GM12878 (cell line): Measurements from ENCODE around the gene MYH7. TPM values are rescaled to one million over a fixed set of nuclear protein-coding genes. Genes with fewer than 3 reads are reported as not detected.

ENCODE experiments used
- ATAC-seq: fragments of 200-7000 bp; cut with Tn5 transposase; 3 replicates; pipeline ENCODE4 v1.9.1; 2020; ENCODE audit warnings: mild to moderate bottlenecking, moderate library complexity
- BruUV-seq: library from RNA; stranded (reverse); fragments of 400-500 nt; replicated peaks from 2 replicates; lab custom pipeline; 2021; lab: Mats Ljungman, UMichigan
- CTCF ChIA-PET: fragments of 300-600 bp; sonication (Branson Sonifier 250); formaldehyde crosslinking; extraction: SDS; loops from one replicate; lab custom pipeline; 2021; ENCODE audit warnings: inconsistent platforms; lab: Yijun Ruan, JAX
- POLR2A ChIA-PET: fragments of 350-600 bp; formaldehyde crosslinking; extraction: SDS; loops from one replicate; lab custom pipeline; 2021; ENCODE audit warnings: inconsistent platforms; lab: Charles Lee
- RAD21 ChIA-PET: fragments of 300-600 bp; sonication (Branson Sonifier 250); formaldehyde crosslinking; loops from one replicate; lab custom pipeline; 2023; ENCODE audit warnings: antibody characterized with exemption; ENCODE audit not compliant: unreplicated experiment; lab: Charles Lee
- SMC1A ChIA-PET: fragments of 300-600 bp; sonication (Branson Sonifier 250); formaldehyde crosslinking; loops from one replicate; lab custom pipeline; 2023; ENCODE audit not compliant: unreplicated experiment, uncharacterized antibody; lab: Charles Lee
- DNase-seq: peaks from one replicate; pipeline ENCODE4 v3.0.0-alpha.2; 2011; ENCODE audit warnings: low read depth, low spot score
- FAIRE-seq: peaks from 3 replicates; lab custom pipeline; 2011; peaks lifted over from hg19 to GRCh38; lab: Jason Lieb, UNC
- H2AFZ ChIP-seq: 2 replicates; pipeline ENCODE4 v1.6.0; 2011; ENCODE audit warnings: low read depth, low read length, control low read depth; ENCODE audit not compliant: control insufficient read depth
- H3K27ac ChIP-seq: 2 replicates; pipeline ENCODE4 v1.5.1; 2011; ENCODE audit warnings: control low read depth; ENCODE audit not compliant: control insufficient read depth, insufficient read depth
- H3K27me3 ChIP-seq, 2 experiments: replicated peaks in 1 of 2; 2 replicates each; pipeline versions ENCODE4 v1.6.0 to v1.6.1; 2011; ENCODE audit warnings: low read length in 1 of 2; ENCODE audit not compliant: control insufficient read depth in 2 of 2, insufficient read depth in 2 of 2
- H3K36me3 ChIP-seq, 2 experiments: 2 replicates each; pipeline ENCODE4 v1.5.1; 2011; ENCODE audit warnings: low read length in 1 of 2; ENCODE audit not compliant: control insufficient read depth in 2 of 2, insufficient read depth in 2 of 2
- H3K4me1 ChIP-seq: 2 replicates; pipeline ENCODE4 v1.6.1; 2011; ENCODE audit warnings: mild to moderate bottlenecking, low read length, moderate library complexity, mixed read lengths; ENCODE audit not compliant: control insufficient read depth, insufficient read depth
- H3K4me2 ChIP-seq: 2 replicates; pipeline ENCODE4 v1.6.0; 2011; ENCODE audit warnings: control low read depth; ENCODE audit not compliant: control insufficient read depth, insufficient read depth
- H3K4me3 ChIP-seq: fragments of 200-600 bp; sonication (generic); 2 replicates; pipeline ENCODE4 v1.5.1; 2016
- H3K79me2 ChIP-seq: 2 replicates; pipeline ENCODE4 v1.6.0; 2011; ENCODE audit warnings: low read length; ENCODE audit not compliant: control insufficient read depth, insufficient read depth
- H3K9ac ChIP-seq: 2 replicates; pipeline ENCODE4 v1.8.0; 2011; ENCODE audit warnings: low read length, control low read depth, mixed read lengths; ENCODE audit not compliant: control insufficient read depth, insufficient read depth
- H3K9me3 ChIP-seq: replicated peaks from 3 replicates; pipeline ENCODE4 v1.5.1; 2011; ENCODE audit warnings: mild to moderate bottlenecking, low read length; ENCODE audit not compliant: control insufficient read depth, insufficient read depth
- H4K20me1 ChIP-seq: 2 replicates; pipeline ENCODE4 v1.6.0; 2011; ENCODE audit not compliant: control insufficient read depth, insufficient read depth
- ASH2L ChIP-seq: fragments of 300-600, 200-600 bp; sonication (generic); IDR thresholded peaks from 2 replicates; pipeline ENCODE4 v1.6.1; 2017; ENCODE audit warnings: low read depth, mild to moderate bottlenecking, borderline replicate concordance
- CHD4 ChIP-seq: fragments of 200-600 bp; sonication (generic); IDR thresholded peaks from 2 replicates; pipeline ENCODE4 v1.6.1; 2016; ENCODE audit warnings: mild to moderate bottlenecking
- ETV6 ChIP-seq, 2 experiments: fragments of 450-650 bp in 1 of 2; IDR thresholded peaks in 1 of 2; conservative IDR thresholded peaks in 1 of 2; 2 replicates each; pipeline ENCODE4 v1.6.1; 2014; ENCODE audit warnings: antibody characterized with exemption in 1 of 2, borderline replicate concordance in 1 of 2, low read depth in 1 of 2, mild to moderate bottlenecking in 1 of 2, moderate library complexity in 1 of 2
- FOXK2 ChIP-seq: fragments of 450-650 bp; IDR thresholded peaks from 2 replicates; pipeline ENCODE4 v1.6.1; 2017; ENCODE audit warnings: mild to moderate bottlenecking, moderate library complexity
- HCFC1 ChIP-seq: fragments of 150-350 bp; IDR thresholded peaks from 2 replicates; pipeline ENCODE4 v1.6.1; 2014; ENCODE audit warnings: low read length
- MAX ChIP-seq: IDR thresholded peaks from 2 replicates; pipeline ENCODE4 v1.6.1; 2012; ENCODE audit warnings: low read depth, low read length, improper control_type of control experiment
- MEF2B ChIP-seq: fragments of 450-650 bp; IDR thresholded peaks from 2 replicates; pipeline ENCODE4 v1.6.1; 2018; ENCODE audit warnings: mild to moderate bottlenecking, moderate library complexity; ENCODE audit not compliant: partially characterized antibody, poor library complexity, severe bottlenecking
- RBBP5 ChIP-seq: fragments of 200-600 bp; sonication (generic); conservative IDR thresholded peaks from 2 replicates; pipeline ENCODE4 v1.6.1; 2016
- RFX5 ChIP-seq: IDR thresholded peaks from 2 replicates; pipeline ENCODE4 v1.6.1; 2011; ENCODE audit warnings: low read depth, low read length, improper control_type of control experiment
- ZNF207 ChIP-seq: fragments of 450-650 bp; IDR thresholded peaks from 2 replicates; pipeline ENCODE4 v1.6.1; 2014; ENCODE audit warnings: antibody characterized with exemption, mild to moderate bottlenecking, borderline replicate concordance
- WGBS: methylation state at CpG from one replicate; pipeline ENCODE4 v1.1.6; 2016; ENCODE audit warnings: low lambda C conversion rate; ENCODE audit not compliant: insufficient replicate concordance, insufficient coverage; ENCODE audit errors: missing lambda C conversion rate; 5-methylcytosine and 5-hydroxymethylcytosine counted together
- in situ Hi-C: fragments of 300-500 bp; cut with MboI; formaldehyde crosslinking; loops from 9 replicates; pipeline ENCODE4 v1.14.3; 2018; ENCODE audit warnings: mixed read lengths
- intact Hi-C: fragments of 100-400 bp; cut with micrococcal nuclease; formaldehyde crosslinking; loops from one replicate; pipeline ENCODE4 v1.14.2; 2022; ENCODE audit not compliant: unreplicated experiment
- polyA plus RNA-seq, 11 experiments: library from polyadenylated mRNA; depleted of rRNA in 4 of 11; unstranded in 6 of 11; stranded (reverse) in 5 of 11; fragments of >200 nt; fragmentation: Nextera tagmentation in 4 of 11; fragmentation: Illumina TruSeq in 1 of 11; extraction: Ambion mirVana in 4 of 11; extraction: Trizol in 1 of 11; gene quantifications; 1 replicate in 1 of 11; 2 replicates in 10 of 11; pipeline versions ENCODE4 v1.2.1 to v1.2.3, GENCODE V29; 2011 to 2016; ENCODE audit warnings: inconsistent platforms in 2 of 11, missing spikeins in 2 of 11, low read depth in 1 of 11
- total RNA-seq, 4 experiments: library from RNA; depleted of rRNA in 3 of 4; stranded (reverse); fragments of >200 nt in 3 of 4; fragmentation: Illumina TruSeq in 1 of 4; extraction: Trizol in 1 of 4; gene quantifications; 2 replicates each; pipeline versions ENCODE4 v1.2.1 to v1.2.3, GENCODE V29; 2013 to 2021

Gene MYH7
- total and polyA plus RNA-seq, 10 of the 15 experiments (the other 5 are each of a cell fraction or from before 2014, with no cell fraction given) = 0.04 to 0.10 (median 0.05) TPM; not detected in 4

- Histone ChIP-seq H3K9me3 (no peaks in the 10 kb centered on the region), H3K4me1 (no peaks in the 10 kb centered on the region), H3K4me2 (no peak overlapping the region), H3K9ac (no peak overlapping the region), H3K79me2 (no peaks in the 10 kb centered on the region), H4K20me1 (no peaks in the 10 kb centered on the region), H2AFZ (no peak overlapping the region), H3K27ac (no peak overlapping the region)
- SMC1A ChIA-PET = no interaction called here
- POLR2A ChIA-PET = no interaction called here
- CTCF ChIA-PET = no interaction called here
- in situ Hi-C loops = no loop called here
- no TSS peak for BruUV-seq
- WGBS = 41% methylated on average over 15 of the region's 15 CpGs
- ATAC-seq = no peak
- RAD21 ChIA-PET = no interaction called here
- no peak for TF ChIP-seq ZNF207
- TF ChIP-seq HCFC1 = no peak
- TF ChIP-seq ASH2L = no peak
- TF ChIP-seq FOXK2 = no peak
- TF ChIP-seq RBBP5 = no peak
- no peak for TF ChIP-seq MAX
- no peak for TF ChIP-seq RFX5
- no peak for TF ChIP-seq CHD4
- TF ChIP-seq, all 136 proteins: peak for 0
- FAIRE-seq (no peak), DNase-seq (no peak)
- no peak overlapping the region for H3K4me3 ChIP-seq
- intact Hi-C loops = no loop called here
- H3K36me3 ChIP-seq = no peaks in the 10 kb centered on the region
- peaks cover 0 to 3% of the 10 kb centered on the region in 2 experiments; a peak in 3 of 4 replicates for H3K27me3 ChIP-seq
Measured at GRCh38 chr14:23406725-23407355, 28.6 kb downstream of the MYH7 start.

- 0% methylated on average over 4 of the region's 4 CpGs for WGBS
- SMC1A ChIA-PET = no interaction called here
- no TSS peak for BruUV-seq
- H3K27me3 ChIP-seq = peaks cover 0 to 3% of the 10 kb centered on the region in 2 experiments; a peak in 3 of 4 replicates
- POLR2A ChIA-PET = no interaction called here
- peak; percentile 61 for TF ChIP-seq MEF2B
- TF ChIP-seq ETV6 (conservative IDR thresholded peaks at IDR 0.05 in 1 of 2, IDR thresholded peaks at IDR 0.05 in 1 of 2; ENCODE audit: borderline replicate concordance in 1 of 2, low read depth in 1 of 2) = no peak
- TF ChIP-seq, all 136 proteins: peak for 1
- Histone ChIP-seq H3K4me3 (no peak overlapping the region), H3K79me2 (no peaks in the 10 kb centered on the region), H4K20me1 (no peaks in the 10 kb centered on the region), H3K9ac (no peak overlapping the region), H3K4me2 (no peak overlapping the region), H3K4me1 (no peaks in the 10 kb centered on the region), H3K27ac (no peak overlapping the region), H2AFZ (no peak overlapping the region), H3K9me3 (no peaks in the 10 kb centered on the region), H3K36me3 (no peaks in the 10 kb centered on the region)
- in situ Hi-C loops = no loop called here
- FAIRE-seq (no peak), DNase-seq (no peak), ATAC-seq (peak; percentile 68)
- ChIA-PET RAD21 (no interaction called here), CTCF (no interaction called here)
- intact Hi-C loops = no loop called here
Measured at GRCh38 chr14:23406244-23406643, 29.2 kb downstream of the MYH7 start.
